ENCODE measurements around the gene EGR1. TPM values are rescaled to one million over a fixed set of nuclear protein-coding genes. Genes with fewer than 3 reads are reported as not detected.

Gene EGR1
- total RNA-seq, 1 donor, result 27.2 TPM

DNA sequence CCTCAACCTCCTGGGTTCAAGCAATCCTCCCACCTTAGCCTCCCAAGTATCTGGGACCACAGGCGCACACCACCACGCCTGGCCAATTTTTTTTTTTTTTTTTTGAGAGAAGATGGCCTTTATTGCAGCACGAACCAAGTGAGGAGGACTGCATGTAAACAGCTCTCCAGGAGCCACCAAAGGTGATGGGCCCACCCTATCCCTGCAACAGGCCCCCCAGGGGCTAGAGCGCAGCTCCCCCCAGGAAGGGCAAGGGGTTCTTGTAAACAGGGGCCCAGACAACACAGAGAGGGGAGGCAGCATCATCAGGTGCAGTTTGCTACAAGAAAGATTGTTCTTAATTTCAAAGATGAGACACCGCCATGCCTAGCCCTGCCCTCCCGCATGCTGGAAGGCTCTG is 12.6 kb upstream of the EGR1 start:
- DNase-seq (ENCODE audit: low read depth in 2 of 3, low spot score in 2 of 3), result no peak

DNA sequence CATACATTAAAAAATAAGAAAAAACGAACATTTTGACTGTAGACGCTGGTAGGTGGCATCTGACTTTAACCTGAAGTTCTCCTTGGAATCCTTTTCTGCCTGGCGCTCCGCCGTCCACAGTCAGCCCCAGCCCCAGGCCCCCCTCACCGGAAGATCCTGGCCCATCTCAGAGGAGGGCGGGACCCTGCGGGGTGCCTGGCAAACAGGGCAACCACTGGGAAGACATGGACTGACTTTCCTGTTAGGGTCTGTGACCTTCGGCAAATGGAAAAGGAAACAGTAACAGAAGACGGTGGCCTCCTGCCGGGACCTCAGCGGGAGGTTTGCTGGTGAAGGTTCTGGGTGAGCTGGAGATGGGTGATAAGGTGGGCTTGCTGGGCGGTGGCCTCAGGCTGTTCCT is 11.7 kb upstream of the EGR1 start:
- DNase-seq (ENCODE audit: low read depth in 2 of 3, low spot score in 2 of 3), result no peak

DNA sequence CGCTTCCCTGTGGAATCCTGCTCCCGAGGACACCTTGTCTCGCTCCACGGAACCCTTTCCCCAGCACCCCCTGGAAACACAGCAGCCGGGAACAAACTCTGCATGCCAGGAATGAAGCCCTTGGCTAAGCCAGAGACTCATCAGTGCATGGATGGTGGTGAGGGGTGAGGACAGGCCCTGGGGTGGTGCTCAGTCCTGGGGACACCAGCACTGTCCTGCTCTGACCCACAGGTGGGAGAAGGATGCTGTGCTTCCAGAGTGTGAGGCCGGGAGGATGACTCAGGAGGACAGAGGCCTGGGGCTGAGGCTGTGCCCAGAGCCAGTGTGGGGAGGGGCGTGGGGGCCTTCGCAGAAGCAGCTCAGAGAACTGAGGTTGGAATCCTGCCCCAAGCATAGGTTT is 11.2 kb upstream of the EGR1 start:
- DNase-seq (ENCODE audit: low read depth in 2 of 3, low spot score in 2 of 3), result no peak

DNA sequence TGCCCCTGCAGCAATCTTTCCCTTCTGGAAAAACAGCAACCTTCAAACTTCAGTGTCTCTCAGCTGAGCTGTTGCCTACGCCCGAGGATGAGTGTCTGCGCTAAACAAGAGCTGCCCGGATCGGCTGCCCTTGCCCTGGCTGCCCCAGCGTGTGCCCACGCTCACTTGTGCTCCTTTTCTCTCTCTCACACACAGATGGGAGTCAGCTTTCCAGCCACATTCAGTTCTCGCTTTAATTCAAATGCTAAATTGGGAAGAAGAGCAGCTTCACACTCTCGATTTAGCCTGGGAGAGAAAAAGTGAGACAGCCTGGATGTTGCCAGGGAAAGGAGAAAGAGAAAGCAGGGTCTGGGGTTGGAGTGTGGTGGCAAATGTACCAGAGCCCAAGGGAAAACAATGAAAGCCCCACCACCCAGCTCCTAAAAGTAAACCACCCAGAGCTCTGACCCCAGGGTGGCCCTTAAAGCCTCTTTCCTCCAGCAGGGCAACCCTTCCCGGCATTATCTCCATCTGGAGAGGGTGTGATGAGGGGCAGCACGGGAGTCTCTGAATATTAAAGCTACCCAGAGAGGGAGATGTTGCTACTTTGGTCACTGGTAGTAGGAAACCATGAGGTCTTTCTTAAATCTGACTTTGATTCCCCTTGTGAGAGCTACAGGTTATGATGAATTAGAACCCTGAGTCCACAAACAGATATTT is 9.9 kb upstream of the EGR1 start:
- no peak for DNase-seq (ENCODE audit: low read depth in 2 of 3, low spot score in 2 of 3)

DNA sequence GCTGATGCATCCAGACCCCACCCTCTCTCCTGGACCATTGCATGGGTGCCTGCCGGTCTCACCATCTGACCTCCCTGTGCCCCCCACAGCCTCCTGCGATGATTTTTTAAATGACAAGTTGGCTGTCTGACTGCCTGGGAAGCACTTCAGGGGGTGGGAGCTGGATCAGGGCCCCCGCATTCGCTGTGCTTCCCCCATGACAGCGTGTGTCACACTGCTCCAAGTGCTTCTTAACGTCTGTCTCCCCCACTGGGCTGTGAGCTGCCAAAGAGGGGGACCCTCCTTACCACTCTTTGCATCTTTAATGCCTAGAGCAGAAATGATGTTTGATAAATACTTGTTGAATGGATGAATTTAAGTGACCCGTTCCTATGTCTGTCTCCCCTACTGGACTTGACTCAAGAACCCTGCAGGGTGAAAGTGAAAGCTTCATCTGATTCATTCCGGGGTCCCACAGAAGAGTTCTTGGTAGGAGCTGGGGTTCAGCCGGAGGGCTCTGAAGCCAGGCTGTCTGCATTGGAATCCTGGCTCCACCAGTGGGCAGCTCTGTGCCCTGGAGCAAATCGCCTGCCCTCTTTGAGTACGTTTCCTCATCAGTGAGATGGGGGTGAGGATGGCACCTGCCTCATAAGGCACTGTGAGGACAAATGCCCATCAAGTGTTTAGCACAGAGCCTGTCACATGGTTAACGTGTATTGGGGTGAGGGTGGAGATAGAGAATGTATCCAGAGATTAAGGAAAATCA is 7.6 kb upstream of the EGR1 start:
- DNase-seq (ENCODE audit: low read depth in 2 of 3, low spot score in 2 of 3), result no peak

DNA sequence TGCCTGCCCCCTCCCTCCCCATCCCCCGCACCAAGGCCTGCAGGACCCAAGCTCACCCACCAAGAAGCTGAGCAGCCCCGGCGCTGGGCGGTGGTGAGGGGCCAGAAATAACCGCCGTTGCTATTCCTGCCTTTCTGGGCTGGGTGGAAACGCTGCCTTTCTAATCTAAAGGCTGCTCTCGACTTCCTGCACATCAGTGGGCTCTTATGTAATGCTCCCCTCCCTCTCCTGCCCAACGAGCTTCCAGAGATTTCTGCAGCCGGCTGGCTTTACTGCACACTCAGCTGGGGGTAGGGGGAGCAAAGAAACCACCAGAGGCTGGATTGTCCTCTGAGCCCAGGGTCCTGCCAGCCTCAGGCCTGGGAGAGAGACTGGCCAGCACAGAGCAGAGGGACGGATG is 6.9 kb upstream of the EGR1 start:
- DNase-seq (ENCODE audit: low read depth in 2 of 3, low spot score in 2 of 3), result no peak

DNA sequence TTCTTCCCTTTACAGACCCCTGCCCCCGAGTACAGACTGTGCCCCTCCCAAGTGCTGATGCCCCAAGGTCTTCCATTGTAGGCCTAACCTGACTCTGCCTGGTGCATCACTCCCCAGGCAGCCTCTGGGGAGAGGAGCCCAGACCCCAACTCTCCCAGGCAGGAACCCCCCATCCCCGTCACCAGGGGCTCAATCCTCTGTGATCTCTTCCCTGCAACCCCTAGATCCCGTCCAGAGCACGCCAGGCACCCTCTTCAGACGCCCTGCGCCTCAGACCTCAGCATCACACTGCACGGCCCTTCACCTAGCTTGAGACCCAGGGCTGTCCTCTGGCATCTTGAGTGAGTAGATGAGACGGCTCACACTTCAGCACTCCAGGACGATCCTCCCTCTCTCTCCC is 6.4 kb upstream of the EGR1 start:
- no peak for DNase-seq (ENCODE audit: low read depth in 2 of 3, low spot score in 2 of 3)

DNA sequence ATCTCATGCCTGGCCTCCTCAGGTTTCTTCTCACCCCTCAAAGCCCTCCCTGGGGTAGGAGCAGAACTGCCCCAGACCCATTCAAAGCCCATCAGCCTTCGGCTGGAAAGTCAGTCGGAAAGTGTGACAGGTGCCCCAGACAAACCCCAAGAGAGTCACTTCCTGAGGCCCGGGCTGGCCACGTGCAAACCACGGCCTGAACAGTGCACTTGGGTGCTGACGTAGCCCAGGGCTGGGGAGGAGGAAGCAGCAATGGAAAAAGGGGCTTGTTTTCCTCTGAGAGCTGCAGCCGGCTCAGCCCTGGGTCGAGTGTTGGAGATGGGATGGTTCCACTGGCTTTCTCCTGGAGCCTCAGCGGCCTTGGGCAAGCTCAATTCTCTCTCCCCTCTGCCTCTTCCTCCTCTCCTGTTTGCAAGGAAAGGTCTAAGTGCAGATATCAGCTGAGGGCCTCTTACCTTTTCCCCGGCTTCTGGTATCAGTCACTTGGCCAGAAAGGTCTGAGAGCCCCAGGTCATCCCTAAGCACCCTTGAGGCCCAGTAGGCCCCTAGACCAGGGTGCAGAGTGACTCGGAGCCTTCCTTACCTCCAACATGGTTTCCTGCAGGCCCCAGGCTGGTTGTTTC is 5.9 kb upstream of the EGR1 start:
- peak; percentile 38 to 90 (median 82) for DNase-seq (ENCODE audit: low read depth in 2 of 3, low spot score in 2 of 3)

DNA sequence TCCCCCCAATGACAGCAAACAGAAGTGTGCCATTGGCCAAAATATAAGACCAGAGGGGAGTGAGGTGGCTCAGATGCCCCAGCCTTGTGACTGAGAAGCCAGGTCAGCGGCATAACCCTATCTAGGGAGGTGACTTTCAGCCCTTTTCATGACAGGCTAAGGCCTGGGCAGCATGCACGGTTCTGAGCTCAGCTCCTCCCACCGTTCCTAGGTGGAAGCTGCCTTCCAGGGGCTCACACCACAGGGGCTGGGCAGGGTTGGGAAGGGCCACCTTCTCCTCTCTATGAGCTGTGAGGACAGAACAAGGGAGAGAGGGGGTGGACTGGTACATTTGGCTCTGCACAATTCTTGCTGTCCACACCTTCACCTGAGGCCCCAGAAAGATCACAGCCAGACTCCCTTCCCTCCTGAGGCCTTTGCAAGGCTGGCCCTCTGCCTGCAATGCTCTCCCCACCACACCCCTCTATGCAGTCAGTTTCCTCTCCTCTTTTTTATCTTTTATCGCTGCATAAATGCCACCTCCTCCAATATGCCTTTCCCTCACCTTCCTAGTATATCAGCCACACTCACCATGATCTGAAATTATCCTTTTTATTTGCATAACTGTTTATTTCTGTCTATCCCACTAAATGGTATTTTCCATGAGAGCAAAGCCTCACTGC is 5.1 kb upstream of the EGR1 start:
- DNase-seq (ENCODE audit: low read depth in 2 of 3, low spot score in 2 of 3), result no peak

DNA sequence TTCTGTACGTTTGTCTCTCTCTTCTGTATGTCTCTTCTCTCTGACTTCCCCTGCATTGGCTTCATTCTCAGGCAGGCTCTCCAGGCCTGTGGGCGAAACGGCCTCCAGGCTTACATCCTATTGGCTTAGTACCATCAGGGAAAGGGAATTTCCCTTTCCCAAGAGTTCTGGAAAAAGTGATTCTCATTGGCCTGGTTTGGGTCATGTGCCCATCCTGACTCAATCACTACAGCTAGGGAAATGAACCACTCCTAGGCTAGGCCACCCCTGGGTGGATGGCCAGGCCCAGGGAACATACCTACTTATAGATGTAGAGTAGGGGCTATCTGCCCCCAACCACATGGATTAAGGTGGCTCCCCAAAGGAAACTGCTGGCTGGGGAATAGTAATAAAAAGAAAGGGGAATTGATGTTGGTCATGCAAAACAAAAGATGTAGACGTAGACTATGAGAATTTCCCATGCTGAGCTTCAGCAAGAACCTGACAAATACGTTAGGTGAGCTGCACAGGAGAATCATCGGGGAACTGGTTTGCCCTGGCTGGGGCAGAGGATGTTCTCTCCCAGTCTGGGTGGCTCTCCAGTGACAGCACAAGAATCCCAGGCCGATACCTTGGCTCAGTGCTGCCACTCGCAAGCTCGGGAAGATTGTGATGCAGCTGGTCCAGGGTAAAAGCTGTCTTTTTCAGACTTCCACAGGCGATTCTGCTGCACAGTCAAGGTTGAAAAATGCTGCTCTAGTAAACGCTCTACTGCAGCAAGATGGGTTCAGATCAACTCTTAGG is 3.7 kb upstream of the EGR1 start:
- no peak for DNase-seq (ENCODE audit: low read depth in 2 of 3, low spot score in 2 of 3)

DNA sequence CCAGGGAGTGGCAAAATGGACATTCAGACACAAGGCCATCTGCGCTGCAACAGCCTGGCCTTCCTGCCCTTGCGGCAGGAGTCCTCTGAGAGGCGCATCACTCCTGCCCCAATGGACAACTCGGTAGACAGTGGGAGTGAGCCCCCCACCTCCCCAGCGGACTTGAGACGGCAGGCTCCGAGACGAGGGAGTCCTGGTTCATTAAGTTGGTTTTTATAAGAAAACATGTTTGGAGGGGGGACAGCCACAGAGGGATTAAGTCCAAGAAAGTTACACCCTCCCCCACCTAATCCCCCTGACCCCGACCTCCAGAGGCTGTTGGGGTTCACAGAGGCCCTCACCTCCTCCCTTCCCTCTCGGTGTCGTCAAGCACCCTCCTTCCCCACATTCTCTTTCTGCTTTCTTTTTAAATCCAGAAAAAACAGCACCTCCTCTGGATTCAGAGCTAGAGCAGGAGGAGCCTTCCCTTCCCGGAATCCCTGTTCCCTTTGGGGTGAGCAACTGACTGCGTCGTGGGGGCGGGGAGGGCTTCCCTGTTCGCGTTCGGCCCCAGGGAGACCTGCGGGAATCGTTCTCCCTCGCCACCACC is 1.8 kb upstream of the EGR1 start:
- DNase-seq (ENCODE audit: low read depth in 2 of 3, low spot score in 2 of 3), result peak in 1 of 3 donors; percentile 35

DNA sequence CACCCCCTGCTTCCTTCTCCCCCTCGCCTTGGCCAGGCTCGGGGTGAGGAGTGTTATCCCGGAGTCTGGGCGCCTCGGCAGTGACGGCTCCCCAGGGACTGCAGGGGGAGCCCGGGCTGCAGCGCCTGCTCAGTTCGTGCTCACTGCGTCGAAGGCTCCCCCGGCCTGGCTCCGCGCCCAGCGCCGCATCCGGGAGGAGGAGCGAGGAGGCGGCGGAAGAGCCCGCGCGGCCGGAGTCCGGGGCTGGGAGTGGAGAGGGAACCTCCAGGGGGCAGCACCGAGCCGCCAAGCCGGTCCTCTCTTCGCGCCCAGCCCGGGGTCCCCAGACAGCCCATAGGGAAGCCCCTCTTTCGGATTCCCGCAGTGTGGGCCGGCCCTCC is 1.3 kb upstream of the EGR1 start:
- DNase-seq (ENCODE audit: low read depth in 2 of 3, low spot score in 2 of 3), result peak; percentile 91 to 96 (median 96)

DNA sequence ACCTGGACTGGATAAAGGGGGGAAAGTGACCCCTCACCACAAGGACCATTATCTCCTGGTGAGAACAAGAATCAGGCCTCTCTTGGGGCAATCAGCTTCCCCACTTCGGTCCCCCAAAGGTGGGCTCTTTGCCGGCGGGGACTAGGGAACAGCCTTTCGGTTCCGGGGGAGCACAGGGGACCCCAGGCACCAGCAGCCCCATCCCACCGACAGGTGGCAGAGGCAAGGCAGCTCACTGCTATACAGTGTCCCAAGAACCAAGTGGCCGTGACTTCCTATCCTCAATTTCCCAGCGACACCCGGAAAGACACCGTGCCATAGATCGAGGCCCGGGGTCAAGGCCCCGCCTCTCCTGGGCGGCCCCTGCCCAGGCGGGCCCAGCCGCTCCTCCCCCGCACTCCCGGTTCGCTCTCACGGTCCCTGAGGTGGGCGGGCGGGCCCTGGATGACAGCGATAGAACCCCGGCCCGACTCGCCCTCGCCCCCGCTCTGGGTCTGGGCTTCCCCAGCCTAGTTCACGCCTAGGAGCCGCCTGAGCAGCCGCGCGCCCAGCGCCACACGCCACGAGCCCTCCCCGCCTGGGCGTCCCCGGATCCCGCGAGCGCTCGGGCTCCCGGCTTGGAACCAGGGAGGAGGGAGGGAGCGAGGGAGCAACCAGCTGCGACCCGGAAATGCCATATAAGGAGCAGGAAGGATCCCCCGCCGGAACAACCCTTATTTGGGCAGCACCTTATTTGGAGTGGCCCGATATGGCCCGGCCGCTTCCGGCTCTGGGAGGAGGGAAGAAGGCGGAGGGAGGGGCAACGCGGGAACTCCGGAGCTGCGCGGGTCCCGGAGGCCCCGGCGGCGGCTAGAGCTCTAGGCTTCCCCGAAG is 655 bp upstream of the EGR1 start:
- DNase-seq (ENCODE audit: low read depth in 2 of 3, low spot score in 2 of 3), result peak; percentile 98 to 99 (median 98)

DNA sequence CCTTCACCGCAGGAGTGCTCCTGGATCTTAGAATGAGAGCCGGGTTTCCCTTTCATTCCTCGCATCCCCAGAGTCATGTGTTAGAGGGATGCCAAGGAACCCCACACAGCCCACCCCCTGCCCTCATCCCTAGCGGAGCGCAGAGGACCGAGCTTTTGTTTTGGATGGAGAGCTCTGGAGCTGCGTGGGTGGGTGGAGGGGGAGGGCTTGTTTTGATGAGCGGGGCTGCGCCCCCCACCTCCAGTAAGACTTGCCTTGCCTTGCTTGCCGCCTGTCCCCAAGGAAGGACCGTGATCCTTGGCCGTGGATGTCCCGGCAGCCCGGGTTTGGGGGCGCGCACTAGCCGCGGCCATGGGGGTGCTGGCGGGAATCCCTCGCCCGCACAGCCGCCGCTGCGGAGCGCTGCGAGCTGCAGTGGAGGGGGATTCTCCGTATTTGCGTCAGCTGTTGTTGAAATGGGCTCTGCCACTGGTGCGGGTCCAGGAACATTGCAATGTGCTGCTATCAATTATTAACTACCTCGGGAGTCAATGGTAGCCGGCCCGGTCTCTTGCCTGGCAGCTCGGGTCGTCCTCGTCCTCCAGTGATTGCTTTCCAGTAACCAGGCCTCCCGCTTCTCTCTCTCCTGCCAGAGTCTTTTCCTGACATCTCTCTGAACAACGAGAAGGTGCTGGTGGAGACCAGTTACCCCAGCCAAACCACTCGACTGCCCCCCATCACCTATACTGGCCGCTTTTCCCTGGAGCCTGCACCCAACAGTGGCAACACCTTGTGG is 1.0 kb downstream of the EGR1 start:
- DNase-seq (ENCODE audit: low read depth in 2 of 3, low spot score in 2 of 3), result no peak

DNA sequence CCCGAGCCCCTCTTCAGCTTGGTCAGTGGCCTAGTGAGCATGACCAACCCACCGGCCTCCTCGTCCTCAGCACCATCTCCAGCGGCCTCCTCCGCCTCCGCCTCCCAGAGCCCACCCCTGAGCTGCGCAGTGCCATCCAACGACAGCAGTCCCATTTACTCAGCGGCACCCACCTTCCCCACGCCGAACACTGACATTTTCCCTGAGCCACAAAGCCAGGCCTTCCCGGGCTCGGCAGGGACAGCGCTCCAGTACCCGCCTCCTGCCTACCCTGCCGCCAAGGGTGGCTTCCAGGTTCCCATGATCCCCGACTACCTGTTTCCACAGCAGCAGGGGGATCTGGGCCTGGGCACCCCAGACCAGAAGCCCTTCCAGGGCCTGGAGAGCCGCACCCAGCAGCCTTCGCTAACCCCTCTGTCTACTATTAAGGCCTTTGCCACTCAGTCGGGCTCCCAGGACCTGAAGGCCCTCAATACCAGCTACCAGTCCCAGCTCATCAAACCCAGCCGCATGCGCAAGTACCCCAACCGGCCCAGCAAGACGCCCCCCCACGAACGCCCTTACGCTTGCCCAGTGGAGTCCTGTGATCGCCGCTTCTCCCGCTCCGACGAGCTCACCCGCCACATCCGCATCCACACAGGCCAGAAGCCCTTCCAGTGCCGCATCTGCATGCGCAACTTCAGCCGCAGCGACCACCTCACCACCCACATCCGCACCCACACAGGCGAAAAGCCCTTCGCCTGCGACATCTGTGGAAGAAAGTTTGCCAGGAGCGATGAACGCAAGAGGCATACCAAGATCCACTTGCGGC is 1.8 kb downstream of the EGR1 start:
- DNase-seq (ENCODE audit: low read depth in 2 of 3, low spot score in 2 of 3), result no peak

DNA sequence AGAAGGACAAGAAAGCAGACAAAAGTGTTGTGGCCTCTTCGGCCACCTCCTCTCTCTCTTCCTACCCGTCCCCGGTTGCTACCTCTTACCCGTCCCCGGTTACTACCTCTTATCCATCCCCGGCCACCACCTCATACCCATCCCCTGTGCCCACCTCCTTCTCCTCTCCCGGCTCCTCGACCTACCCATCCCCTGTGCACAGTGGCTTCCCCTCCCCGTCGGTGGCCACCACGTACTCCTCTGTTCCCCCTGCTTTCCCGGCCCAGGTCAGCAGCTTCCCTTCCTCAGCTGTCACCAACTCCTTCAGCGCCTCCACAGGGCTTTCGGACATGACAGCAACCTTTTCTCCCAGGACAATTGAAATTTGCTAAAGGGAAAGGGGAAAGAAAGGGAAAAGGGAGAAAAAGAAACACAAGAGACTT is 2.4 kb downstream of the EGR1 start:
- DNase-seq (ENCODE audit: low read depth in 2 of 3, low spot score in 2 of 3), result no peak

DNA sequence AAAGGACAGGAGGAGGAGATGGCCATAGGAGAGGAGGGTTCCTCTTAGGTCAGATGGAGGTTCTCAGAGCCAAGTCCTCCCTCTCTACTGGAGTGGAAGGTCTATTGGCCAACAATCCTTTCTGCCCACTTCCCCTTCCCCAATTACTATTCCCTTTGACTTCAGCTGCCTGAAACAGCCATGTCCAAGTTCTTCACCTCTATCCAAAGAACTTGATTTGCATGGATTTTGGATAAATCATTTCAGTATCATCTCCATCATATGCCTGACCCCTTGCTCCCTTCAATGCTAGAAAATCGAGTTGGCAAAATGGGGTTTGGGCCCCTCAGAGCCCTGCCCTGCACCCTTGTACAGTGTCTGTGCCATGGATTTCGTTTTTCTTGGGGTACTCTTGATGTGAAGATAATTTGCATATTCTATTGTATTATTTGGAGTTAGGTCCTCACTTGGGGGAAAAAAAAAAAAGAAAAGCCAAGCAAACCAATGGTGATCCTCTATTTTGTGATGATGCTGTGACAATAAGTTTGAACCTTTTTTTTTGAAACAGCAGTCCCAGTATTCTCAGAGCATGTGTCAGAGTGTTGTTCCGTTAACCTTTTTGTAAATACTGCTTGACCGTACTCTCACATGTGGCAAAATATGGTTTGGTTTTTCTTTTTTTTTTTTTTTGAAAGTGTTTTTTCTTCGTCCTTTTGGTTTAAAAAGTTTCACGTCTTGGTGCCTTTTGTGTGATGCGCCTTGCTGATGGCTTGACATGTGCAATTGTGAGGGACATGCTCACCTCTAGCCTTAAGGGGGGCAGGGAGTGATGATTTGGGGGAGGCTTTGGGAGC is 3.1 kb downstream of the EGR1 start:
- DNase-seq (ENCODE audit: low read depth in 2 of 3, low spot score in 2 of 3), result peak in 1 of 3 donors; percentile 31

Data from hematopoietic multipotent progenitor cell (in vitro differentiated cells).